ENCODE measurements around the gene HS3ST5.
"Not testable (repeated sequence)": the region's sequence is repeated elsewhere in the genome, so short reads cannot be mapped to it uniquely, and the experiment has no call there.

The HS3ST5 gene

GRCh38 chr6:114039841-114040240, 303.0 kb downstream of the HS3ST5 start:
- DNase-seq: no peak

- DNase-seq: no peak
Observed at GRCh38 chr6:114033606-114034005, 309.2 kb downstream of the HS3ST5 start.

- DNase-seq: no peak
Observed at GRCh38 chr6:114032721-114033120, 310.1 kb downstream of the HS3ST5 start.

GRCh38 chr6:114030767-114031166, 312.1 kb downstream of the HS3ST5 start:
- no peak for DNase-seq

GRCh38 chr6:114024746-114025145, 318.1 kb downstream of the HS3ST5 start:
- no peak for DNase-seq

GRCh38 chr6:114020196-114020595, 322.6 kb downstream of the HS3ST5 start:
- no peak for DNase-seq

GRCh38 chr6:114017146-114017545, 325.7 kb downstream of the HS3ST5 start:
- DNase-seq: not testable (repeated sequence)

GRCh38 chr6:114014106-114014505, 328.7 kb downstream of the HS3ST5 start:
- not testable (repeated sequence) for DNase-seq

GRCh38 chr6:114011486-114011885, 331.3 kb downstream of the HS3ST5 start:
- not testable (repeated sequence) for DNase-seq

- no peak for DNase-seq
Observed at GRCh38 chr6:114010540-114010939, 332.3 kb downstream of the HS3ST5 start.

- no peak for DNase-seq
Observed at GRCh38 chr6:114009192-114009591, 333.6 kb downstream of the HS3ST5 start.

- DNase-seq: no peak
Observed at GRCh38 chr6:114008331-114008730, 334.5 kb downstream of the HS3ST5 start.

- no peak for DNase-seq
Observed at GRCh38 chr6:114007516-114007915, 335.3 kb downstream of the HS3ST5 start.

Measured in NCI-H2227 treated with DMSO at 0.1 percent for 48 hours (cell line).